ENCODE data around the gene PIANP. TPM values are rescaled to one million over a fixed set of nuclear protein-coding genes. Genes with fewer than 3 reads are reported as not detected.
"Not testable (repeated sequence)": the region's sequence is repeated elsewhere in the genome, so short reads cannot be mapped to it uniquely, and the experiment has no call there.

Gene PIANP, protein sequence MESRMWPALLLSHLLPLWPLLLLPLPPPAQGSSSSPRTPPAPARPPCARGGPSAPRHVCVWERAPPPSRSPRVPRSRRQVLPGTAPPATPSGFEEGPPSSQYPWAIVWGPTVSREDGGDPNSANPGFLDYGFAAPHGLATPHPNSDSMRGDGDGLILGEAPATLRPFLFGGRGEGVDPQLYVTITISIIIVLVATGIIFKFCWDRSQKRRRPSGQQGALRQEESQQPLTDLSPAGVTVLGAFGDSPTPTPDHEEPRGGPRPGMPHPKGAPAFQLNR
- total RNA-seq: not detected in 2 replicates

DNA sequence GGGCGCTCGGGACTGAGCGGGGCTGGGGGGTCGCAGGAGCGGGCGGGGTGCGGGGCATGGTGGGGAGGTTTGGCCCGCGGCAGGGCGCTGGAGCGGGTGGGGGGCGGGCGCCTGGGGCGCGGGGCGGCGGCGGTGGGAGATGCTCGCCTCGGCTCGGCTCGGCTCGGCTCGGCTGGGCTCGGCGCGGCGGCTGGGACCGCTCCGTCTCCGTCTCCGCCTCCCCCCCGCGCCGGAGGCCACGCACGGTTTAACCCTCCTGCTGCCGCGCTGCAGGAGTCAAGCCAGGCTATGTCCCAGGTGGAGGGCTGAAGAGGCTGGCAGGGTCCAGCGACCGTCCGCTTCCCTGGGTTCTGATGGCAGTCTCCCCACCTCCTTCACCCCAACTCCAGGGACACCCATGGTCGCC is at the start of gene PIANP:
Gene PIANP (minus strand): TSS at position 170 of the 406 bp plus-strand sequence. CDS start 2,754 bp downstream, outside the sequence.
- intact Hi-C loops (cut with micrococcal nuclease): loop anchor here (1.0 to 5.0 kb wide), 2 partner anchors 11 to 92 kb away; partner anchors contain the start of gene ZNF384

GRCh38 chr12:6748761-6749160 is 48.1 kb upstream of the PIANP start:
- intact Hi-C loops (cut with micrococcal nuclease): no loop called here

DNA sequence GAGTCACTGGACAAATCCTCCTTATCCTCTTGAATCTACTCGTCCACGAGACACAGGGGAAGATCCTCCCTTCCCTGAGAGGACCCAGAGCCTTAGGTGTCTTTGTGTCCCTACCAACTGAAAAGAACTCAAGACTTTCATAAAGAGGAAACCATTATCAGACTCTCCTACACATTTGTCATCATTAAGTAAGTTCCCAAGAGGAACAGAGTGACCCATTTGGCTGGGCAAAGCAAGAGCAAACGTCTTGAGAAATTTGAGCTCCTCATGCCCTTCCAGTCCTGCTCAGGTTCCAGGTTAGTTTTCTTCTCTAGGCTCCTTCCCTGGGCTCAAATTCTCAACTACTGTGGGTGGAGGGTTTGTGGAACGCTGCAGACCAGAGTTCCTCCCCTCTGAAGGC is 46.6 kb upstream of the PIANP start:
- intact Hi-C loops (cut with micrococcal nuclease): no loop called here

DNA sequence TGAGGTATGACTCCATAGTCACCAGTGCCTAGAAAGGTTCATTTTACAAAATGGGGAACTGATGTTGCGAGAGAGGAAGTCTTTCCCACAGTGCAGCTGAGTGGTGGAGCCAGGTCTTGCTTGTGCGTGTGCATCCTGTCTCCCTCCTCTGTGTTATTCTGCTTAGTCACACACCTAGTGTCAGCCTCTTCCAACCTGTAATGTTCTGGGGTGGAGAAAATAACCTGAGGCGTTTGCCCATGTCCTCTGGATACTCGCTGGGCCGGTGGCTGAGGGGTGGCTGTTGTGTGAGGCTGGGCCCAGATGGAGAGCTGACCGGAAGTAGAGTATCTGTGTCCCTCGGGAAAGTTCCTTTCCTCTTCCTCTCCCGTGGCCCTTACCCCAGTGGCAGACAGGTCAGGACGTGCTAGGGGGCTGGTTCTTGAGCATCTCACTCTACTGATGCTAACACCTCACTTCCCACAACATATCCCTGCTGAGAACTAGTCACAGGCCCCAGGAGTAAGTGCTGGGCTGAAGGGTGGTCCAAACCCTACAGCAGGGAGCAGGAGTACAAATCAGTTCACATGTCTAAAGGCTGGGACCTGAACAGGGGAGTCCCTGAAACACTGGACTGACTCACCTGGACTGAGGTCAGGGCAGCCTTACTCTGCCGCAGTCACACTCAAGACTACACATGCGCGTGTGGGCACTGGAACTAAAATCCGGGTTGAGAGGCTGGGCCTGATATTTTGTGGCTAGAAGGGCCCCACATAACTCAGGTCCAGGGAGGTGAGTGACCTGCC is 45.3 kb upstream of the PIANP start:
- intact Hi-C loops (cut with micrococcal nuclease): no loop called here

DNA sequence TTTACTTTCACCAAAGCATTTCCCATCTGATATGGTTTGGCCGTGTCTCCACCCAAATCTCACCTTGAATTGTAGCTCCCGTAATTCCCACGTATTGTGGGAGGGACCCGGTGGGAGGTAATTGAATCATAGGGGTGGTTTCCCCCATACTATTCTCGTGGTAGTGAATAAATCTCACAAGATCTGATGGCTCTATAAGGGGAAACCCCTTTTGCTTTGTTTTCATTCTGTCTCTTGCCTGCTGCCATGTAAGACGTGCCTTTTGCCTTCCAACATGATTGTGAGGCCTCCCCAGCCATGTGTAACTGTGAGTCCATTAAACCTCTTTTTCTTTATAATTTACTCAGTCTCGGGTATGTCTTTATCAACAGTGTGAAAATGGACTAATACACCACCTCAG is 42.7 kb upstream of the PIANP start:
- intact Hi-C loops (cut with micrococcal nuclease): not testable (repeated sequence)

DNA sequence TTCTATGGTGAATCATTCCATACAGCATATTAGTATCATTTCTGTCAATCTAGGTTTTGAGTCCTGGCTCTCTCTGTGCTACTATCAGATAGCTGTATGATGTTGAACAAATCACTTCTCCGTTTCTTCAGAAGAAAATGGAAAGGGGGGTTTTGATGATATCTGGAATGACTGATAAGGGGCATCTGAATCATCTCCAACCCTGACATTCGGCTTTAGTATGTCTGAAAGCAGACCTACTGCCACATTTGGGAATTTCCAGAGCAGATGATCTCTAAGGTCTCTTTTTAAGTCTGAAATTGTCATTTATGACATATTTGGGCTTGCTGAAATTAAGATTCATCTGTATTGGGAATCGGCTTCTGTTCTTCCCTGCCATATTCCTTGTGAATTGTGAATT is 42.2 kb upstream of the PIANP start:
- intact Hi-C loops (cut with micrococcal nuclease): no loop called here

GRCh38 chr12:6742080-6742479 is 41.5 kb upstream of the PIANP start:
- intact Hi-C loops (cut with micrococcal nuclease): not testable (repeated sequence)

GRCh38 chr12:6736754-6737153 is 36.1 kb upstream of the PIANP start:
- intact Hi-C loops (cut with micrococcal nuclease): no loop called here

- intact Hi-C loops (cut with micrococcal nuclease): no loop called here
Observed at GRCh38 chr12:6735448-6736191, 35.0 kb upstream of the PIANP start.

GRCh38 chr12:6734506-6735387 is 34.1 kb upstream of the PIANP start:
- intact Hi-C loops (cut with micrococcal nuclease): no loop called here

- intact Hi-C loops (cut with micrococcal nuclease): no loop called here
Observed at GRCh38 chr12:6730169-6730568, 29.6 kb upstream of the PIANP start.

DNA sequence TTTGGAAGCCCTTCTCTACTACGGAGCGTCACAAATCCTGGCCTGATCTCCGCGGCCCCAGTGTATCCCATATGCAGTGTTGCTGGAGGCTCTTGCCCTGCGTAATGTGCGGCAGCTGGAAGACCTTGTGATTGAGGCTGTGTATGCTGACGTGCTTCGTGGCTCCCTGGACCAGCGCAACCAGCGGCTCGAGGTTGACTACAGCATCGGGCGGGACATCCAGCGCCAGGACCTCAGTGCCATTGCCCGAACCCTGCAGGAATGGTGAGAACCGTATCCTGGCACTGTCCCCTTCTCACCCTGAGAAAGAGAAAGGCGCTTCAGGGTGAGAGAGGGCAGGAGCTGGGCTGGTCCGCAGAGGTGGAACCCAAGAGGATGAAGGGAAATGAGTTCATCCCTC is 28.6 kb upstream of the PIANP start:
- intact Hi-C loops (cut with micrococcal nuclease): no loop called here

DNA sequence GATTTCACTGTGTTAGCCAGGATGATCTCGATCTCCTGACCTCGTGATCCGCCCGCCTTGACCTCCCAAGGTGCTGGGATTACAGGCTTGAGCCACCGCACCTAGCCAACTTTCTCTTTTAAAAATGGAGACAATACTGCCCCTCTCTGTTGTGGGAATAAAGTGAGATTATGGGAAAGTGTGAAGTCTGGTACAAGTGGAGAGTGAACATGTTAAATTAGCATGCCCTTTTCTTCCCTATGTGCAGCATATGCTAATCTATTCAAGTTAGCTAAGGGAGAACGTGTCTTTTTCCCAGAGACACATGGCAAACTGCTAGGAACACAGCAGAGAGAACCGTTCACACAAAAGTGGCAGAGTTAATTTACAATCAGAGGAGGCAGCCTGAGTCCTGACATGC is 24.7 kb upstream of the PIANP start:
- intact Hi-C loops (cut with micrococcal nuclease): loop anchor here (2.0 kb wide), 1 partner anchor 63 kb away; the partner anchor contains the start of gene CD4

GRCh38 chr12:6724409-6724797 is 23.8 kb upstream of the PIANP start:
- intact Hi-C loops (cut with micrococcal nuclease): loop anchor here (1.0 to 2.0 kb wide), 5 partner anchors 29 to 128 kb away; partner anchors contain the start of genes CD4, ING4, MLF2 and USP5

DNA sequence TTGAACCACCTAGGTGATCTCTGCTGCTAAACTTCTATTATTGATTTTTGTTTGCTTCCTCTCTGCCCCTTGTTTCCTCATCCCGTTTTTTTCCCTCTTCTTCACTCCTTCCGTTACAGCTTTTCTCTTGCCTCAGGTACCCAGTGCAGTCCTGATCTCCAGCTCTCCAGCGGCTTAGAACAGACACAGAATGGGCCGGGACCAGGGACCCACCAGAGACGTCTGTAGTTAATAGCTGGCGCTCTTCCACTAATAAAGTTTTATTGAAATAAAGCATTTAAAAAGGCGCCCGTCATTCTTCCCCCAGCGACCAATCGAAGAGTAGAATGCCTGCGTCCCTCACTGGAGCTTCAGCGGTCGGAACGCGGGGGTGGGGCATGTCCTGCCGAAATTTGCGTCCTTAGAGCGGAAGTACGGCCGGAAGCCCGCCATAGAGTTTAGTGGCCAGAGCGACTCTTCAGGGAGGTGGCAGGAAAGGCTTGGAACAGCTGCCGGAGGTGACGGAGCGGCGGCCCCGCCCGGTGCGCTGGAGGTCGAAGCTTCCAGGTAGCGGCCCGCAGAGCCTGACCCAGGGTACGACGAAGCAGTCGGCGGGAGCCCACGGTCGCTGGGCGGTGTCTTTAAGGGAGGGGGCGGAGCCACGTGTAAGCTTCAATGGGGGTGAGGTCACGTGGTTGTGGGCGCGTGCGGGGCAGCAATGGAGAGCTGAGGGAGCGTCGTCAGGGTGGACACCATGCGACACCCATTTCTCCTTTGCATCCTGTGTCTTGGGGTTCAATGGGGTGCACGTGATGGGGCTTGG is 23.2 kb upstream of the PIANP start, which contains the start of gene COPS7A:
Gene COPS7A (plus strand): TSS at position 440 of the 802 bp plus-strand sequence. CDS start 611 bp downstream, outside the sequence.
- intact Hi-C loops (cut with micrococcal nuclease): loop anchor here (1.0 to 2.0 kb wide), 5 partner anchors 29 to 128 kb away; partner anchors contain the start of genes CD4, ING4, MLF2 and USP5

DNA sequence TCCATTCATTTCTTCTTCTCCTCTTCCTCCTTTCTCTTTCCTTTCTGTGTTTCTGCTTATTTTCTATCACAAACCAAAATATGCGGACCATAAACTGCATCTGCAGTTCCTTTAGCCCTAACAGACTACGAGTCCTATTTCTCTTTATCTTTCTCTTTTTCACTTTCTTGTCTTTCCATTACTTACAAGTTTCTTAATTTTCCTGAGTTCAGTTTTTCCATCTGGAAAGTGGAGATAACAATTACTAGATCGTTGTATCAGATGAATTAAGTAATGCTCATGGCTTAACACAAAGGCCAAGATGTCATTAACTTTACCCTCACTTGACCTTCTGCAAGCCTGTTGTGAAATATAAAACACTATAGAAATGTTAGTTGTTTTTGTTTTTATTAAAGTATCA is 22.2 kb upstream of the PIANP start:
- intact Hi-C loops (cut with micrococcal nuclease): no loop called here

GRCh38 chr12:6716874-6717437 is 16.3 kb upstream of the PIANP start:
- intact Hi-C loops (cut with micrococcal nuclease): no loop called here

GRCh38 chr12:6716031-6716873 is 15.6 kb upstream of the PIANP start:
- intact Hi-C loops (cut with micrococcal nuclease): not testable (repeated sequence)

Data from T-helper 2 cell treated with Interferon-gamma antibody and Interleukin-4, amounts not matched to agents 100 ng/mL and 5 ng/mL, for 36 hours (primary cell).